GM21390 (cell line): ENCODE results near the gene SLC35F2.
"Not testable (repeated sequence)": the region's sequence is repeated elsewhere in the genome, so short reads cannot be mapped to it uniquely, and the experiment has no call there.

ENCODE experiments used
- ATAC-seq: cut with Tn5 transposase; IDR thresholded peaks from one replicate; pipeline ENCODE4 v1.9.1; 2021; ENCODE audit not compliant: unreplicated experiment

SLC35F2 gene

DNA sequence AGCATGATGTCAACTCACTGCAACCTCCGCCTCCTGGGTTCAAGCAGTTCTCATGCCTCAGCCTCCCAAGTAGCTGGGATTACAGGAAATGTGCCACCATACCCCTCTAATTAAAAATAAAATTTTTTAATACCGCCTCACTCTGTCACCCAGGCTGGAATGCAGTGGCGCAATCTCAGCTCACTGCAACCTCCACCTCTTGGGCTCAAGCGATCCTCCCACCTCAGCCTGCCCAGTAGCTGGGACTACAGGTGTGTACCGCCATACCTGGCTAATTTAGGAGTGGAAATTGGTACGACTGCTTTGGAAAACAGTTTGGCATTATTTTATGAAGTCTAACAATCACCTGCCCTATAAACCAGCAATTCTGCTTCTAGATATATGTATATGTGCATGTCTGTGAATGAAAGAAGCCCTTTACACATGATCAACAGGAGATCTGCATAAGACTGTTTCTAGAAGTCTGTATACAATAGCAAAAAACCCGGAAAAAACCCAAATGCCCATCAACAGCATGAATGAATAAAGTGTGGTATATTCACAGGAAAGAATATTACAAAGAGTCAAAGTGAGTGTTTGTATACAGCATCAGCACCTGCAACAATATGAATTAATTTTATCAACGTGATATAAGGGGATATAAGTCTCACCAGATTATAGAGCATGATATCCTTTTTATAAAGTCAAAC lies 16.0 kb downstream of the SLC35F2 start:
- no peak for ATAC-seq

DNA sequence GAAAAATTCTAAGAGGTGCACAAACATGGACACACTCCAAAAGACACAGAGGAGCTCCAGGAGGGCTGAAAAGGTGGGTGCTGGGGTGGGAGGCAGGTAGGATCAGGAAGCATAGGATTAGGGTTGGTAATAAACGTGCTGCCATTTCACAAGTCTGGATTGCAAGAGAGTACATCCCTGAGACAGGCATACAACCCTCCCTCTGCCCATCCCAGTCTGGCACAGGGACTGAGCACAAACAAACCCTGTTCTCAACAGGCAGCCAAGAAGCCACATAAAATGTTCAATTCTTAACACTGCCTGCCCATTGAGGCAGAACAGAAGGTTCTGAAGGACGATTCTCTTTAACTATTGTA lies 18.5 kb downstream of the SLC35F2 start:
- peak; percentile 27 for ATAC-seq

DNA sequence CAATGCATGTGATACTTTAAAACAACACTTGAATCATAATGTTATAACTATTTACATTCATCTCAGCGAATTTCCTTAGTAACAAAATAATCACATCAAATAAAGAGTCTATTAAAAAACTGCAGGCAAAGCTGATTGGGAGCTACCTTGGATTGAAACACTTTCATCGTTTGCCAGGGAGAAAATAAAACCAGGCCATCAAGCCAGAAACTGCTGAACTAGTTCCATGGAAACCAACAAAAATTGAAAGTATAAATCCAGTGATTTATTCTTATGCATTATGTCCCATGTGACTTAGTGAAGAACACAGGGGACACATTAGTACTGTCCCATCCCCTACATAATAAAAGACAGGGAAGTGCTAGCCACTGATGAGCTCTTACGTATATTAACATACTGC lies 21.7 kb downstream of the SLC35F2 start:
- ATAC-seq, result no peak

DNA sequence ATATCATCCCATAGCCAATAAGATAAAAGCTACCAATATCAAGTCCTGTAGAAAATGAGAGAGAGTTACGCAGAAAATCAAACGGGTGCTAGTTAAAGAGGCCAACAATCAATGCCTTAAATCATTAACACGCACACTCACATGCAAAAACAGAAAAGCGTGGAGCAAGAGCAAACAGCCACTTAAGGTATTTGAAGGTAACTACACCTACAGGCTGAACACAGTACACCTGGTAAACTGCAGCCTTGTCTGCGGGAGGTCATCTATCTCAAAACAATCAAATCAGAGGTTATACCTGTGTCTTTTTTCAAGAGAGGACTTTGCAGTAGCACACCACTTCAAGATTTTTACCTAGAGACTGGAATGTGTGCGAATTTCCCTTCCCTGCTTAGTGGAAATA lies 23.6 kb downstream of the SLC35F2 start:
- ATAC-seq, result no peak

DNA sequence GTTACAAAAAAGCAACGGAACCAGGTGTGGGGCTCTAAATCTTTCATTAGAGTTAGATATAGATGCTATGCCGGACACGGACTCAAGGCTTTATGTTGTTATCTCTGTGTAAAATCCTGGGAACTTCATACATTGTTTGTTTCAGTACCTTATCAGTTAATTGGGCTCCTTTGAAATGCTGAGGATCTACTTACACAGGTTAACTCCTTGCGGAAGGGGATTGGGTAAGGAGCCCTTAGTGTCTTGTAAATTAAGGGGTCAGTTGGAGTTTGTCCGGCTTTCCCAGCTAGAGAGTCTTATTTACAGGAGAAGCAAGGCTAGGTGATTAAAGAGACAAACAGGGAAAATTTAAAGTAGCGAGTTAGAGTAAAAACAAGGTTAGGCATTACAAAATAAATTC lies 24.7 kb downstream of the SLC35F2 start:
- not testable (repeated sequence) for ATAC-seq

DNA sequence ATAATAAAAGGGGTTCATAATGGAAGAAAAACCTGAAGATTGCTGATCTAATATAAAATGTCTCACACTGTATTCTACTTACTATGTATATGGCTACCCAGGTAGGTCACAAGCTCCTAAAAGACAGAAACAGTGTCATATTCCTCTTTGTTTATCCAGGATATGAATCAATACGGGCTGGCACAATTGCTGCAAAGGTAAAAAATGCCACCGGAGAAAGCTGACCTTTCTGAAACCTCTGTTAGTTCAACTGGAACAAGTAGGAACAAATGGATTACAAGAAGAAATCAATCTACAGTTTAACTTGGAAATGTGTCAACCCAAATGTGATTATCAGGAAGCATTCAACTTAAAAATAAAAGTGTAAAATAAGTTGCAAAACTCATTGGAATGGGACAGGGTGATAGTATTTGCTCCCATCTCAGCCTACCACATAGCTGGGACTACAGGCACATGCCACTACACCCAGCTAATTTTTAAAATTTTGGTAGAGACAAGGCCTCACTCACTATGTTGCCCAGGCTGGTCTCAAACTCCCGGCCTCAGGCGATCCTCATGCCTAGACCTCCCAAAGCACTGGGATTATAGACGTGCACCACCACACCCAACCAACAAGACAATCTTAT lies 27.6 kb downstream of the SLC35F2 start:
- no peak for ATAC-seq

DNA sequence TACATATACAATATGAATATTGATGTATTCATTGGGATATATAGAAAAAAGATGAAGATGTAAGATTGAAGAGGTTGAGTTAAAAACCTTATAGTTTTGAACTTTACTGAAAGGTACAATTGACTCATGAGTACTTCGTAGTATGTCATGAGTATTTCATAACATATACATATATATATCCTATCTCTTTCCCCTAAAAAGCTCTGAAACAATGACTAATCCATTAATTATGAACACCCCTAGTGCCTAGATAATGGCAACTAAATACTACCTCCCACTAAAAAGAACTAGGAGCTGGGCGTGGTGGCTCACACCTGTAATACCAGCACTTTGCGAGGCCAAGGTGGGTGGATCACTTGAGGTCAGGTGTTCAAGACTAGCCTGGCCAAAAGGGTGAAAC lies 31.5 kb downstream of the SLC35F2 start:
- no peak for ATAC-seq

DNA sequence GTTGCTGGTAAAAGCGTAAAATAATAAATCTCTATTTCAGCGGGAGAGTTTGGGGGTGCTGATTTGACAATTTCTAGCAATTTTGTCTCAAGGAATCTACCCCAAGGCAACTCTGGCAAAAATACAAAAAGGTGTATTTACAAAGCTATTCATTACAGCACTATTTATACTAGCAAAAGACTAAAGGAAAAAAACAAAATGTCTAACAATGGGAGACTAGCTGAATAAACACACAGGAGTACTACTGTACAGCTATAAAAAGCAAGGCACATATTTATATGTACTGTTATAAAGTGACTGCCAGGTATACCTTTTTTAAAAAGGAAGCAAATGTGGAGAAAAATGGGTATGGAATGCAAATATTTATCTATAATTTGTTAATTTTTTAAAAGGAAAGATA lies 32.7 kb downstream of the SLC35F2 start:
- no peak for ATAC-seq

DNA sequence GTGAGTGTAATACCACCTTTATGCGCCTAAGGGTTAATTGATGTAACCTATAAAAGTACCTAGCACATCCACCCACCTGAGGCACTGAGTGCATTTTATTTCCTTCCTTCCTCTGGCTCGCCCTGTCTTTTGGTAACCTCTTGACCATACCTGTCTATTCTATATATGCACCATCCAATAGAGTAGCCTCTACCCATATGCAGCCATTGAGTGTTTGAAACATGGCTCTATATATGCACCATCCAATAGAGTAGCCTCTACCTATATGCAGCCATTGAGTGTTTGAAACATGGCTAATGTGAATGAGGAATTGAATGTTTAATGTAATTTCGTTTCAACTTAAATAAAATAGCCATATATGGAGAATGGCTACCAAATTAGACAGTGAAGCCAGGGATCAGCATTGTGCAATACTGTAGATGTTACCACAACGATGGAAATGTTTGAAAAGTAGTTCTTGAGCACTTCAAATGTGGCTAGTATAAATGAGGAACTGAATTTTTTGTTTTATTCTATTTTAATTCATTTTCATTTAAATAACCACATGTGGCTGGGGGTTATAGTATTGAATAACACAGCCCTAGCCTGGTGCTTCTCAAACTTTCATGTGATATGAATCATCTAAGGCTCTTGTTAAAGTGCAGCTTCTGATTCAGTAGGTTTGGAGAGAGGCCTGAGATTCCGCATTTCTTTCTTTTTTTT lies 33.8 kb downstream of the SLC35F2 start:
- ATAC-seq, result no peak

DNA sequence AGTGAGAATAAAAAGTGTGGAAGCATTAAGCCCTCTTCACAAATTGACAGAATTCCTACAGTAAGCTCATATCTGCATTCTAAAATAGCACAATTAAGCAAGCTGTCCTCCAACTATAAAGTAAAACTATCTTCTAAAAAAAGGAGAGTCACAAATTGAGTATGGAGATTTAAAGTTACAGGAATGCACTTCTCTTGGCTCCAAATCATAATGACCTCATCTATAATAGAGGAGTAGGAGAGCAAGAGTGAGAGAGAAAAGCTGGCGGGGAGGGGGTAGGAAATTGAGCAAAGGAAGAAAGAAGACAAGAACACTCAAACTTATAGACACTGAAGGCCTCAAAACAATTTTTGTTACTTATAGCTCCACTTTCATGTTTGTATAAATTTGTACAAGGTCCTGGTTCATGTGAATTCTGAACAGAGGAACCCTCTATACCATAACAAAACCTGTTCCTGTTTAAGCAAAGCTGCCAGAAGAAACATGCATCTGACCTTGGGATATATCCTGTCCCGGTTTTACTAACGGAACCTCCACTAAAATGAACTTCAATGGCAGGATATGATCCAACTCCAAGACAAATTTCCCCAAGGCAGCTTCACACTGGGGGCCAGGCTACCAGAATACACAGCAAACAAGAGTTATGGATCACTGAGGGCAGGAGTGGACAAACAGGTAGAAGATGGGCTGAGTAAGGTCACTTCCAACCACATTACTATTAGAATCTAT lies 37.2 kb downstream of the SLC35F2 start:
- ATAC-seq, result no peak

DNA sequence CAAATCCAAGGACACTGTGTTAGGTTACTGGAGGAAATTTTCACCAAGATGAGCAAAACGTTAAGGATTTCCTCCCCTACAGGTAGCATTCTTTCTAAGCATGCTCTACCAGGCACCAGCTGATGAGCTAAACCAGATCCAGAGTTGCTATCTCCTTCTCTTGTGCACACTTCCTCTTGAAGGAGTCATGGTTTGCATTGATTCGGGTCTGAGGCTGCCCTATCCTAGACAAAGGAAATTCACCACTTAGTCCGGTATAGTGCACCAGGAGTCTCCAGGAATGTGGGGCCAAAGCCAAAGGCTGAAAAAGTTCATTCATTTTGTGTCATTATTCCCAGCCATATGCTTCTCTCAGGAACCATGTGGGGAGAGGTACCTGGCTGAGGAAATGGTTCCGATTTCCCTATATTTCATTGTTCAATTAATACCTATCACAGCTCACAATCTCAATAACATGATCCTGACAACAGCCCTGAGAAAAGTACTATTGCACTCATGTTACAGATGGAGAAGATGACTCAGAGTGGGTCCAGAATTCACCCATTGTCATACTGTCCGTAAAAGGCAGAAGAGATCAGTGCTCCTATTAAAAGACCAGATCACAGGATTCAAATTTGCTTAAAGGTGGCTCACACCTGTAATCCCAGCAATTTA lies 39.1 kb downstream of the SLC35F2 start:
- no peak for ATAC-seq

DNA sequence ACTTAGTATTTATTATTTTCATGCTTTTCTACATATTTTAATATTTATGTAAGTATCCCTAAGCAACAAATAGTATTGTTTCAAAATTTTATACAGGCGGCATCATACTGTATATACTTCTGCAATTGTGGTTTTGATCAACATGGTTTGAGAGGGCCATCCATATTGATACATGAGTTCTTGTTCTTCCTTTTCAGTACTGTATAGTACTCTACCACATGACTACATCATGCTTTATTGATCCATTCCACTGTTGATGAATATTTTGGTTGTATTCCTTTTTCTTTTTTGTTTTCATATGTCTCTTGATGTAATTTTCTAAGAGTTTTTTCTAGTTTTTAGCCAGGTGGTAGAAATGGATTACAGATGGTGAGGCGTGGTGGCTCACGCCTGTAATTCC lies 40.1 kb downstream of the SLC35F2 start:
- no peak for ATAC-seq

DNA sequence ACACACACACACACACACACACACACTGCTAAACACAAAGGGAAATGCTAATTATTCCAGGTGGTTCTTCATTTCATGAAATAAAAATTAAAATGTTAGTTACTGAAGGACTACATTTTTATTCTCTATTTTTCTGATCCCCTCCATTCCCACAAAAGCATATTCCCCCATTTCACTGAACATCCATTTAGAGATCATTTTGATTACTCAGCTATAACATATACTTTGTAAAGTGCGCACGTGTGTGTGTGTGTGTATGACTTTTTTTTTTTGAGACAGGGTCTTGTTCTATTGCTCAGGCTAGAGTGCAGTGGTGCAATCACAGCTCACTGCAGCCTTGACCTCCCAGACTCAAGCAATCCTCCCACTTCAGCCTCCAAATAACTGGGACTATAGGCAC lies 42.6 kb downstream of the SLC35F2 start:
- no peak for ATAC-seq

DNA sequence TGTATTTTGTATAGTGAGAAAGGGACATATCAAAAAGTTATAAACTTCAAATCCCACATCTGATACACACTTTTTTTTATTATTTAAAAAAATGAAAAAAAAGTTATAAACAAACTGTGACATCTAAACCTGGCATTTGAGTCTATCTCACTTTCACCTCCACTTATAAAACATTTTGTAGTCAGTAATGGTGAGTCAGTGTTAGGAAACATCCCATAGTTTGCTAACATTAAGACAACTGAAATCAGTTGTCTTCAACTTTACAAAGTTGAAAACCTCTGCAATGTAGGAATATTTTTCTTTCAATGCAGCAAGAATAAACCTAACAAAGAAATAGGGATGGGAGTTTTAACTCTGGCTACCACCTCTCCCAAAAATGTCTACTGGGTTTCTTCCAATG lies 47.7 kb downstream of the SLC35F2 start:
- no peak for ATAC-seq

DNA sequence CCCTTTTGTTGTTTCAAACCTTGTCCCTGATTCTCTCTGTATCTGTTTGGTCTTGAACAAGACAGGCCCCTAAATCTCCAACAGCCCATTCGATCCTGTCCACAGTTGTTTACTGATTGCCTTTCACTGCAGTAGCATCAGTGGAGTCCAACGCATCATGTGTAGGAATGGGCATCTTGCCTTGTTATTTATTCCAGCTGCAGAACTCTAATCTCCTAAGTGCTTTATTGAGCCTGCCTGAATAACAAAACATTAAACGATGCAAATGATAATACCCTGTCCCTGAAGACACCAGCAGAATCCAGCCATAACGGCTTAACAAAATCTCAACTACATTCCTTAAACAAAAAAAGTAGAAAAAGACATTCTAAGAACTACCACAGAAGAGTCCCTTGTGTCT lies 50.1 kb downstream of the SLC35F2 start:
- ATAC-seq, result no peak

DNA sequence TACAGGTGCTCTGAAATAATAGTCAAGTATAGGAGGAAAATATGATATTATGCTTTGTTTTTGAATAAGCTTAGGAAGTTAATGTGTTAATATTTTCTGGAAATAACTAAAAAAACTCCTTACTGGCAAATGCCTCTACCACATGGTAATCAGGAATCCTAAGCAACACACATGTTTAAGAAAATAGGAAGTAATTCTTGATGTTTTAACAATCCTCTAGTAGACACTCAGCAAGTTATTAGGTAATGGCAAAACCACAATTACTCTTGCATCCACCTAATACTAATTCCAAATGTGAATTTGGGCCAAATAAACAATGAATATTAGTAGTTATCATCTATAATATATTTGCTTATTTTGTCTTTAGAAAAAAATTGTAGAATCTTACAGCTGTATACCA lies 53.6 kb downstream of the SLC35F2 start:
- no peak for ATAC-seq

DNA sequence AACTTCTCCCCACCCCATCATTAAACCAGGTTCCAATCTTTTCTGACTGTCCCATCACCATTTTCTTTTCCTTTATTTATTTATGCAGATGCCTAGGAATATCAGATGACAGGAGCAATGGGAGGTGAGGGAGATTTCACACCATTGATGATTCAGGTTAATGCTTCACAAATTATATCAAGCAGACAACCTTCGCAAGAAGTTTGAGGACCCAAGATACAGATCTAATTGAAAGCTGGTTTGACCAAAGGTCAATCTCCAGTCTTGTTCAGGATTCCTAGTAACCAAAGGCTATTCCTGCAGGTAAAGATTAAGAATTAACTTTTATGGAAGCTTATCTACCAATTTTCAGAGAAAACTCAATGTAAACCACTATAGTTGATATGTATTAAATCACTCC lies 54.4 kb downstream of the SLC35F2 start:
- ATAC-seq, result no peak

DNA sequence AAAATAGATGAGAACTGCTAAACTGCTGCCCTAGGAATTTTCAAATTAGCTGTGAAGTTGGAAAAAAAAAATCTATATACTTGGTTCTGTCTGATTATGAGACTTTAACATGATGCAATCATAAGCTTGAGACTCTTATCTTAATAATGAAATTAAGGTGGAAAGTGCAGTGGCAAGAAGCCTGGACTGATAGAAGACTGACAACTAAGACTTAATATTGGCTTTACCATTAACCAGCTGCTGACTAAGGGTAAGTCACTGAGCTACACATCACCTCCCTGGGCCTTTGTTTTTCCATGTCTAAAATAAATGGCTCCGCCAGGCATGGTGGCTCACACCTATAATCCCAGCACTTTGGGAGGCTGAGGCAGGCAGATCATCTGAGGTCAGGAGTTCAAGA lies 56.9 kb downstream of the SLC35F2 start:
- no peak for ATAC-seq

DNA sequence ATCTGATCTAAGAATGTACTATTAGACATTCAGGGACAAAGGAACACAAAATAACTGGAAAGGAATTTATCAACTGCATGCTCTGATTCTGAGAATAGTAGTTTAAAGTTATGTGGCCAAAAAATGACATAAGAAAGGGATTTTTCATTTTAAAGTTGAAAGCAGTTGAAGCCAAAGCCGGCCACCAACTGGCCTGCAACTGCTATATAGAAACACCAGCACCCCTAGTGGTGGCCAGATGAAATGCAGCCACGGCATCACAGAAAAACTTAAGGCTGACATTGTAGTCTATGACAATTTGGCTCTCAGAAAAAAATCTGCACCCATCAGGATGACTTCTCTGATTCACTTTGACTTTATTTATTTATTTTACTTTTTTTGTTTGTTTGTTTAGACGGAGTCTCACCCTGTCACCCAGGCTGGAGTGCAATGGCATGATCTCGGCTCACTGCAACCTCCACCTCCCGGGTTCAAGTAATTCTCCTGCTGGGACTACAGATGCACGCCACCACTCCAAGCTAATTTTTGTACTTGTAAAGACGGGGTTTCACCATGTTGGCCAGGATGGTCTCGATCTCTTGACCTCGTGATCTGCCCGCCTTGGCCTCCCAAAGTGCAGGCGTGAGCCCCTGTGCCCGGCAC lies 59.2 kb downstream of the SLC35F2 start:
- ATAC-seq, result peak; percentile 85

DNA sequence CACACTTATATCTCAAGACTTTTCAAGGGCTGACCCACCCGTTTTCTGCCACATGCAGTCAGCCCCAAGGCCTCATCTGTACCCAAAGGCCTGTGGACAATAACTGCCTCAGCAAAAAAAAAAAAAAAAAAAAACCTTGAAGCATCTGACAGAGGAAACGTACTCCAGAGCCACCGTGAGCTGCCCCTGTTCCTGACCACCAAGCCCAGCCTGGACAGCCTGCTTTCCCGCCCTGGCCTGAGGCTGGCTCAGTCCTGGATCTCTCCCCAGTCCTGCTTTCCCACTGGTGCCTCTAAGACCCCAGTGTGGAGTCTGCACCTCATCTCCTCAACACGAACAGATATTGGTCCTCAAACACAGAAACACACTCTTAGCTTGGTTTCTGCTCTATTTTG lies 66.5 kb downstream of the SLC35F2 start:
- ATAC-seq, result no peak
